ENCODE results near the gene SNRPD3.

GRCh38 chr22:24588757-24589481 lies 33.1 kb downstream of the SNRPD3 start:
- TF ChIP-seq, protein P1, sequence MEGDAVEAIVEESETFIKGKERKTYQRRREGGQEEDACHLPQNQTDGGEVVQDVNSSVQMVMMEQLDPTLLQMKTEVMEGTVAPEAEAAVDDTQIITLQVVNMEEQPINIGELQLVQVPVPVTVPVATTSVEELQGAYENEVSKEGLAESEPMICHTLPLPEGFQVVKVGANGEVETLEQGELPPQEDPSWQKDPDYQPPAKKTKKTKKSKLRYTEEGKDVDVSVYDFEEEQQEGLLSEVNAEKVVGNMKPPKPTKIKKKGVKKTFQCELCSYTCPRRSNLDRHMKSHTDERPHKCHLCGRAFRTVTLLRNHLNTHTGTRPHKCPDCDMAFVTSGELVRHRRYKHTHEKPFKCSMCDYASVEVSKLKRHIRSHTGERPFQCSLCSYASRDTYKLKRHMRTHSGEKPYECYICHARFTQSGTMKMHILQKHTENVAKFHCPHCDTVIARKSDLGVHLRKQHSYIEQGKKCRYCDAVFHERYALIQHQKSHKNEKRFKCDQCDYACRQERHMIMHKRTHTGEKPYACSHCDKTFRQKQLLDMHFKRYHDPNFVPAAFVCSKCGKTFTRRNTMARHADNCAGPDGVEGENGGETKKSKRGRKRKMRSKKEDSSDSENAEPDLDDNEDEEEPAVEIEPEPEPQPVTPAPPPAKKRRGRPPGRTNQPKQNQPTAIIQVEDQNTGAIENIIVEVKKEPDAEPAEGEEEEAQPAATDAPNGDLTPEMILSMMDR (IDR thresholded peaks at IDR 0.05), result no peak
- no peak for TF ChIP-seq EZH2 (IDR thresholded peaks at IDR 0.05)

All from neural progenitor cell (in vitro differentiated cells).